Measurements from ENCODE around the gene GPR31. TPM values are rescaled to one million over a fixed set of nuclear protein-coding genes. Genes with fewer than 3 reads are reported as not detected.
A peak's percentile ranks its signal among the peaks of the same experiment; 100 is the strongest.
"Not testable (repeated sequence)": the region's sequence is repeated elsewhere in the genome, so short reads cannot be mapped to it uniquely, and the experiment has no call there.

Gene GPR31
- total and polyA plus RNA-seq, 4 donors: 0.02 to 0.23 TPM; not detected in 2

DNA sequence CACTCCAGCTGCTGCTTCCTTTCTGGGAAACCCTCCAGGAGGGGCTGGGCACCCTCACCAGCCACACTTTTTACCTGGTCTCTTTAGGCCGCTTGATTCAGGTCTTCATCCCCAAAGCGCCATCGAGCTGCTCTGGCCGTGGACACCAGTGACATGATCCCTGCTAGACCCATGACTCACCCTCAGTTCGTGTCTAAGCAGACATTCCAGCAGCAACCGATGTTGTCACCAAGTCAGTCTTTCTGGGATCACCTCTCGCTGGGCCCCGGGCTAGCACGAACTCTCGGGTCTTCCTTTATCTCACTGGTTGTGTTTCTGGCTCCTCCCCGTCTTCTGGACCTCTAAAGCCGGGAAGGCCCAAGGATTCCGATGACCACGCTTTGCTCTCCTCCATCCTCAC is 43.0 kb upstream of the GPR31 start:
- Histone ChIP-seq H3K36me3 (ENCODE audit: control insufficient read depth in 4 of 4, insufficient read depth in 4 of 4, low read length in 4 of 4) (no peaks in the 10 kb centered on the region), H3K9ac (ENCODE audit: insufficient read depth in 1 of 2, low read length in 2 of 2) (no peak overlapping the region), H3K4me1 (ENCODE audit: control insufficient read depth in 5 of 5, insufficient read depth in 5 of 5, low read length in 5 of 5) (no peaks in the 10 kb centered on the region), H3K4me3 (no peak overlapping the region), H3K27ac (ENCODE audit: low read depth in 1 of 2, low read length in 1 of 2) (no peak overlapping the region), H3K9me3 (ENCODE audit: control insufficient read depth in 4 of 4, insufficient read depth in 3 of 4, low read length in 3 of 4) (no peaks in the 10 kb centered on the region), H3K27me3 (ENCODE audit: control insufficient read depth in 3 of 3, insufficient read depth in 3 of 3, low read length in 2 of 3) (no peaks in the 10 kb centered on the region)
- TF ChIP-seq, protein P1, sequence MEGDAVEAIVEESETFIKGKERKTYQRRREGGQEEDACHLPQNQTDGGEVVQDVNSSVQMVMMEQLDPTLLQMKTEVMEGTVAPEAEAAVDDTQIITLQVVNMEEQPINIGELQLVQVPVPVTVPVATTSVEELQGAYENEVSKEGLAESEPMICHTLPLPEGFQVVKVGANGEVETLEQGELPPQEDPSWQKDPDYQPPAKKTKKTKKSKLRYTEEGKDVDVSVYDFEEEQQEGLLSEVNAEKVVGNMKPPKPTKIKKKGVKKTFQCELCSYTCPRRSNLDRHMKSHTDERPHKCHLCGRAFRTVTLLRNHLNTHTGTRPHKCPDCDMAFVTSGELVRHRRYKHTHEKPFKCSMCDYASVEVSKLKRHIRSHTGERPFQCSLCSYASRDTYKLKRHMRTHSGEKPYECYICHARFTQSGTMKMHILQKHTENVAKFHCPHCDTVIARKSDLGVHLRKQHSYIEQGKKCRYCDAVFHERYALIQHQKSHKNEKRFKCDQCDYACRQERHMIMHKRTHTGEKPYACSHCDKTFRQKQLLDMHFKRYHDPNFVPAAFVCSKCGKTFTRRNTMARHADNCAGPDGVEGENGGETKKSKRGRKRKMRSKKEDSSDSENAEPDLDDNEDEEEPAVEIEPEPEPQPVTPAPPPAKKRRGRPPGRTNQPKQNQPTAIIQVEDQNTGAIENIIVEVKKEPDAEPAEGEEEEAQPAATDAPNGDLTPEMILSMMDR (IDR thresholded peaks at IDR 0.05; ENCODE audit: control extremely low read depth, extremely low read depth): no peak
- DNase-seq (no peak), ATAC-seq (ENCODE audit: insufficient read depth, low FRiP score) (no peak)
- 95 to 96% methylated on average over 14 of the region's 14 CpGs for WGBS, 2 donors

DNA sequence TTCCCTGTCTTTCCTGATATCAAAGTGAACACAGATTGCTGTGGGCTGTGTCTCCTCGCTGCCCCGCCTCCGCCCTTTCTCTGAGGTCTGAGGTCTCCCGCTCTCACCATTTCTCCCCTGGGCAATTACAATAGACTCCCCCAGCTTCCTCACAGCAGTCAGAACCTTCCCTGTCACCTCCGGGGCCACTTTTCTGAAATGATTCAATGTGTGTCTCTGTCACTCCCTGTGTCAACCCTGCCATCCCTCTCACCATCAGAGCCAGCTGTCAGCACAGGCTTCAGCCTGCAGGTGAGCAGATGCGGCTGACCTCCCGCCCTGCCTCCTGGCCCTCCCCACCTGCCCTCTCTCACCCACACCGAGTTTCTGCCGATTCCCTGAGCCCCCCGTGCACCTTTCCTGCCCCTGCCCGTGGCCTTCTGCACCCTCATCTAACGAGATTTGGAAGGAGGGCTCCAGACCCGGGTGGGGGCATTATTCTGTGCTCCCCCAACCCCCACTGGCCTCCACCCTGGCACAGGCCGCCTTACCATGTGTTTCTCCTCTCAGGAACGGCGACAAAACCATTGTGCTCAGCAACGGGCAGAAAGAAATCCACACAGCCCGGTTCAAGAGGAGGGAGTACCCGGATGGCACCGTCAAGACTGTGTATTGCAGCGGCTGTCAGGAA is 38.3 kb upstream of the GPR31 start:
- not testable (repeated sequence) for ATAC-seq (ENCODE audit: insufficient read depth, low FRiP score); H3K27ac ChIP-seq (ENCODE audit: low read depth in 1 of 2, low read length in 1 of 2); H3K36me3 ChIP-seq (ENCODE audit: control insufficient read depth in 4 of 4, insufficient read depth in 4 of 4, low read length in 4 of 4); H3K27me3 ChIP-seq (ENCODE audit: control insufficient read depth in 3 of 3, insufficient read depth in 3 of 3, low read length in 2 of 3); H3K4me1 ChIP-seq (ENCODE audit: control insufficient read depth in 5 of 5, insufficient read depth in 5 of 5, low read length in 5 of 5); H3K9me3 ChIP-seq (ENCODE audit: control insufficient read depth in 4 of 4, insufficient read depth in 3 of 4, low read length in 3 of 4); H3K9ac ChIP-seq (ENCODE audit: insufficient read depth in 1 of 2, low read length in 2 of 2); H3K4me3 ChIP-seq; DNase-seq
- WGBS, 2 donors: 68 to 82% methylated on average over 9 to 11 of the region's 21 CpGs

DNA sequence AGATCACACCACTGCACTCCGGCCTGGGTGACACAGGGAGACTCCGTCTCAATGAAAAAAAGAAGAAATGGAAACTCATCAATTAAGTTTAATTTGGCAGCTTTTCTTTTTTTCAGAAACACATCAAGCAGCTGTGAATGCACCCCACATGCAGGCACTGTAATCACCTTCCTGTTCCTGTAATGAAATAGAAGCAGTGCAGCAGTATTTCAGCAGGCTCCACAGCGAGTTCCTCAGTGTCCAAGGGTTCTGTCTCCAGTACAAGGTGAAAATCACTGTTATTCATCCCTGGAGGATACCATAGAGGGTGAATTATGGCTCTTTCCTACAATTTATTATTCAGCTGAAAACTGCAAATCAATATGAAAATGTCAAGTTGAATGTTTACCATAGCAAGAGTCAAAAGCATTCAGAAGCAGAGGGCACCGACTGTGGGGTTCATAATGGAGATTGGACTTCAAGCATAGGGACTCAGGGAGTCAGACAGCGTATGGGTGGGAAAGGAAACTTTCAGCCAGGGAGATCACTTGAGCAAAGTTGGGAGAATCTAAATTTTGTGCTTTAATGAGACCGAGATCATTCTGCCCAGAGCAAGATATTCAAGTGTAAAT is 35.8 kb upstream of the GPR31 start:
- not testable (repeated sequence) for DNase-seq; H3K4me3 ChIP-seq; H3K27ac ChIP-seq (ENCODE audit: low read depth in 1 of 2, low read length in 1 of 2); H3K9ac ChIP-seq (ENCODE audit: insufficient read depth in 1 of 2, low read length in 2 of 2); ATAC-seq (ENCODE audit: insufficient read depth, low FRiP score); H3K36me3 ChIP-seq (ENCODE audit: control insufficient read depth in 4 of 4, insufficient read depth in 4 of 4, low read length in 4 of 4); H3K27me3 ChIP-seq (ENCODE audit: control insufficient read depth in 3 of 3, insufficient read depth in 3 of 3, low read length in 2 of 3); H3K4me1 ChIP-seq (ENCODE audit: control insufficient read depth in 5 of 5, insufficient read depth in 5 of 5, low read length in 5 of 5); H3K9me3 ChIP-seq (ENCODE audit: control insufficient read depth in 4 of 4, insufficient read depth in 3 of 4, low read length in 3 of 4)
- WGBS, 2 donors: 80 to 81% methylated on average over 6 of the region's 6 CpGs

DNA sequence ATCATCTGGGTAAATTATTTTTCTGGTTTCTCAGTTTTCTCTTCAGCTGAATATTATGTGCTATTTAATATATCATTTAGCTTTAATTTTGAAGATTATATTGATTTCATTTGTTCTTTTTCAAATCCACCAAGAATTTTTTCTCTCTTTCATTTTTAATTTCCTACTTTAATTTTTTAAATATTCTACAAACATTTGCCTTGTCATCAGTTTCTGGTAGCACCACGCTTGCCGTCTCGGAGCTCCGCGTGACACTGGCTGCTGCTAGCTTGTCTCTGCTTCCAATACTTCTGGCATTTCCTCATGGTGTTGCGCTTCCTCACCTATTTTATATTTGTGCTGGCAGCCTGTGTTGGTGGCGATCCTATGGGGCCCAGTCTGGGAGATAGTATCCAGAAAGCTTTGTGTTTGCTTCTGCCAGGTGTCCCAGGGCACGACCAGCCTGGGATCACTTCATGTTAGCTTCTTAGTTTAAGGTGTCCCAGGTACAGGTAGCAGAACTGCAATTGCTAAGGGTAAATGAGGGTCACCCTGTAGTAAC is 33.3 kb upstream of the GPR31 start:
- H3K27ac ChIP-seq (ENCODE audit: low read depth in 1 of 2, low read length in 1 of 2); H3K9ac ChIP-seq (ENCODE audit: insufficient read depth in 1 of 2, low read length in 2 of 2); DNase-seq; H3K4me1 ChIP-seq (ENCODE audit: control insufficient read depth in 5 of 5, insufficient read depth in 5 of 5, low read length in 5 of 5); H3K27me3 ChIP-seq (ENCODE audit: control insufficient read depth in 3 of 3, insufficient read depth in 3 of 3, low read length in 2 of 3); H3K36me3 ChIP-seq (ENCODE audit: control insufficient read depth in 4 of 4, insufficient read depth in 4 of 4, low read length in 4 of 4); H3K4me3 ChIP-seq; H3K9me3 ChIP-seq (ENCODE audit: control insufficient read depth in 4 of 4, insufficient read depth in 3 of 4, low read length in 3 of 4); ATAC-seq (ENCODE audit: insufficient read depth, low FRiP score): not testable (repeated sequence)
- WGBS, 2 donors: 95 to 96% methylated on average over 8 of the region's 8 CpGs

DNA sequence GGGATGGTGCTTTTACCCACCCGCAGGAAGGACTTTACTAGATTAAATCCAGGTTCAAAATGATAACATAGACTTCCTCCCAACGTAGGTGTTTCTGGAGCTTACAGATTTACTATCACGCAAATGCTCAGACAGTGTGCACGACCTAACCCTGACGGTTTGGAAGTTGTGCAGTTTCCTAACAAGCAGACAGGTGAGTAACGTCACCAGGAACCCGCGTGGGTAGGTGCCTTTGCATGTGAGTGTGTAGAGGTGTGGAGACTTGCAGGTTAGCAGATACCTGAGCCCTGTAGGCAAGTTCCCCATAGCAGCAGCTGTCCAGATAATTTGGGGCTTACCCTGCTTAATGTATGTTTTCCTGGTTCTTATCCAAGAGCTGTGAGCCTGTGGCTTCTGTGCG is 29.5 kb upstream of the GPR31 start:
- H3K4me1 ChIP-seq (ENCODE audit: control insufficient read depth in 5 of 5, insufficient read depth in 5 of 5, low read length in 5 of 5); H3K27ac ChIP-seq (ENCODE audit: low read depth in 1 of 2, low read length in 1 of 2); H3K9me3 ChIP-seq (ENCODE audit: control insufficient read depth in 4 of 4, insufficient read depth in 3 of 4, low read length in 3 of 4); DNase-seq; H3K27me3 ChIP-seq (ENCODE audit: control insufficient read depth in 3 of 3, insufficient read depth in 3 of 3, low read length in 2 of 3); H3K4me3 ChIP-seq; H3K9ac ChIP-seq (ENCODE audit: insufficient read depth in 1 of 2, low read length in 2 of 2); H3K36me3 ChIP-seq (ENCODE audit: control insufficient read depth in 4 of 4, insufficient read depth in 4 of 4, low read length in 4 of 4); ATAC-seq (ENCODE audit: insufficient read depth, low FRiP score): not testable (repeated sequence)
- 76 to 80% methylated on average over 8 to 9 of the region's 9 CpGs for WGBS, 2 donors

DNA sequence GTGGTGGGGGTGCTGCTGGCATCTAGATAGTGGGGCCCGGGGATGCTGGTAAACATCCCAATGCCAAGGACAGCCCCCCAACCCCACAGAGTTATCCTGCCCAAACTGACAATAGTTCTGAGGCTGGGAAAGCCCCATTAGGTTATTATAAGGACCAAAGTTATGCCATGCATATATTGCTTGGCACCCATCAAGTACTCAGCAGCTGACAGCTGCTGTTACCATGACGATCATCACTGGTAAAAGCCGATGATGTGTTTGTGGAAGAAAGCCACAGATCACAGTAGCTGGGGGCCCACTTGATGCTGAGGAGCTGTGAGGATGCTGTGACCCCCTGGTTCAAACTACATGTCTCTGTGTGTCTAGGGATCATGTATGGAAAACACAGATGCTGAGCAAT is 27.3 kb upstream of the GPR31 start:
- not testable (repeated sequence) for ATAC-seq (ENCODE audit: insufficient read depth, low FRiP score); H3K36me3 ChIP-seq (ENCODE audit: control insufficient read depth in 4 of 4, insufficient read depth in 4 of 4, low read length in 4 of 4); H3K9me3 ChIP-seq (ENCODE audit: control insufficient read depth in 4 of 4, insufficient read depth in 3 of 4, low read length in 3 of 4); DNase-seq; H3K27ac ChIP-seq (ENCODE audit: low read depth in 1 of 2, low read length in 1 of 2); H3K4me1 ChIP-seq (ENCODE audit: control insufficient read depth in 5 of 5, insufficient read depth in 5 of 5, low read length in 5 of 5); H3K9ac ChIP-seq (ENCODE audit: insufficient read depth in 1 of 2, low read length in 2 of 2); H3K4me3 ChIP-seq; H3K27me3 ChIP-seq (ENCODE audit: control insufficient read depth in 3 of 3, insufficient read depth in 3 of 3, low read length in 2 of 3)
- 75 to 79% methylated on average over 3 of the region's 3 CpGs for WGBS, 2 donors

DNA sequence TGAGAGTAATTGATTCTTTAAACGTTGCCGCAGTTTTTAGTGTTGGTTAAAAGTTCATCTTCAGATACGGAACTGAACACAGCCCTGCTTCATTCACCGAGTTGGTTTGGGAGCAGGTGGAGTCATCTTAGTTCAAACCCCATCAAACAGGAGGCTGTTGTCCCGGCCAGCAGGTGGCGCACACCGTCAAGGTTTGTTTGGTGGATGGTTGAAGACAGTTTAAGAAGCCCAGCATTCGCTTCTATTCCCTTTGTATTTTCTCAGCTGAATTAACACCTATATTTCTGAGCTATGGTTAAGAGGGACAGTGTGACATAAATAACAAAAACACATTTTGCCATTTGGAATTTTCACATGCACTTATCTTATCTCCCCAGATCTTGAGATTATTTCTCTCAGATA is 25.1 kb upstream of the GPR31 start:
- not testable (repeated sequence) for H3K27me3 ChIP-seq (ENCODE audit: control insufficient read depth in 3 of 3, insufficient read depth in 3 of 3, low read length in 2 of 3); DNase-seq; H3K4me3 ChIP-seq; H3K9ac ChIP-seq (ENCODE audit: insufficient read depth in 1 of 2, low read length in 2 of 2); H3K4me1 ChIP-seq (ENCODE audit: control insufficient read depth in 5 of 5, insufficient read depth in 5 of 5, low read length in 5 of 5); H3K27ac ChIP-seq (ENCODE audit: low read depth in 1 of 2, low read length in 1 of 2); H3K36me3 ChIP-seq (ENCODE audit: control insufficient read depth in 4 of 4, insufficient read depth in 4 of 4, low read length in 4 of 4); H3K9me3 ChIP-seq (ENCODE audit: control insufficient read depth in 4 of 4, insufficient read depth in 3 of 4, low read length in 3 of 4)
- 8 to 9% methylated on average over 4 of the region's 8 CpGs for WGBS, 2 donors
- peak; percentile 69 for ATAC-seq (ENCODE audit: insufficient read depth, low FRiP score)
